Superior temporal gyrus (tissue), 1 donor: ENCODE results near the gene RAET1E.
"Not testable (repeated sequence)": the region's sequence is repeated elsewhere in the genome, so short reads cannot be mapped to it uniquely, and the experiment has no call there.

Experiments used
- DNase-seq: peaks from one replicate; pipeline ENCODE4 v3.0.0-alpha.2; 2016; ENCODE audit errors: extremely low spot score

The RAET1E gene

DNA sequence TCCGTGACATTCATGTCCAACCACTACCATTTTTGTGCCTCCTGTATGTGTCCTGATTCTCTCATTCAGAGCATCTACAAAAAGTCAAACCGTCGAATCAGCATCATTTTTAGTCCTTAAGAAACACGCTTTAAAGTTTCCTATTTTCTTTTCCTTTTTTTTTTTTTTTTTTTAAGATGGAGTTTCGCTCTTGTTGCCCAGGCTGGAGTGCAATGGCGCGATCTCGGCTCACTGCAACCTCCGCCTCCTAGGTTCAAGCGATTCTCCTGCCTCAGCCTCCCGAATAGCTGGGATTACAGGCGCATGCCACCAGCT lies 35.5 kb downstream of the RAET1E start:
- DNase-seq, result not testable (repeated sequence)

- DNase-seq, result no peak
Observed at GRCh38 chr6:149861603-149862423, 36.1 kb downstream of the RAET1E start.

DNA sequence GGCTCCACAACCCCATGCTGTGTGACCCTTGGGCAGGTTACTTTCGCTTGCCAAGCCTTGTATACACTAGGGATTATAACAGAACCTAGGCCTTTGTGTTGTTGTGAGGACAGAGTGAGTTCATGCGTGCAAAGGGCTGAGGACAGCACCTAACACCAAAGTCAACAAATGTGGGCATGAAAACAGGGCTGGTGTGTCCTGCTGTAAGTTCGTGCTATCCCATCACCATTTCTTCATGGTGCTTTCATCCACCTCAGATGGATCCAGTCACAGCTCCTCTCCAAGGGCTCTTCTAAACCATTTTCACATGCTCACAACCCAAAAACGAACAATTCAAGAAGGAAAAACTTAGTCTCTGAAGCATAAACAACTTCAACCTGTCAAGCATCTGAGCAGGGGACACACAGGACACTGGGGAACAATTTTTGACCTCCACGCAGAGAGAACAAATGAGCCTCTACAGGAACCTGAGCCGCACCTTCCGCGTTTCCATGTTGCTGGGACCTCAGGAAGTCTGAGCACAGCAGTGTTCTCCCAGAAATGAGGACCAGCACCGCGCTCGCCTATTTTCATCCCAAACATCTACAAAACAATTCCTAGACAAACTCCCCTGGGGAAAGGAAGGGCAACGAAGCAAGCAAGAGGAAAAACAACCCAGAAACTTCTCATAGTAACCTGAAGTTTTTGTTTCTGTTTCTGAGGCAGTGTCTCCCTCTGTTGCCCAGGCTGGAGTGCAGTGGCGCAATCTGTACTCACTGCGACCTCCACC lies 36.9 kb downstream of the RAET1E start:
- DNase-seq, result no peak

DNA sequence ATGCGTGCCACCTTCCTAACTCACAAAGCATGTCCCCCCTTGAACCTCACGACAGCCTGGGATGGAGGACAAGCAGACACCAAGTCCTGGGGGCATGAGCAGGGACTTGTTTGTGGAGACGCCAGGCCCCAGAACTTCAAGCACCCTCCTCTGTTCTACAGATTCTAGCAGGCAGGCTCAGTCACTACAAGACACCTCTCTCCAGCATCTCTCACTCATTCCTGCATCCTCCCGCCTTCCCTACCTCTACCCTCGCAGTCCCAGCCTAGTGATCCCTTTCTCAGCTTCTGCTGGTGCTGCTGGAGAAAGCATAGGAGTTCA lies 37.4 kb downstream of the RAET1E start:
- no peak for DNase-seq

GRCh38 chr6:149859938-149860337 lies 38.0 kb downstream of the RAET1E start:
- DNase-seq, result no peak

DNA sequence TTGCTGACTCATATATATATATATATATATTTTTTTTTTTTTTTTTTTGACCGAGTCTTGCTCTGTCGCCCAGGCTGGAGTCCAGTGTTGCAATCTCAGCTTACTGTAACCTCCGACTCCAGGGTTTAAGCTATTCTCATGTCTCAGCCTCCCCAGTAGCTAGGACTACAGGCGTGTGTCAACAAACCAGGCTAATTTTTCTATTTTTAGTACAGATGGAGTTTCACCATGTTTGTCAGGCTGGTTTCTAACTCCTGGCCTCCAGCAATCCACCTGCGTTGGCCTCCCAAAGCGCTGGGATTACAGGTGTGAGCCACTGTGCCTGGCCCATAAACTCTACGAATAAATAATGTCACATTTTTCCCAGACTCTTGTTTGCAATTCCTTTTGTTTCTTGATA lies 38.5 kb downstream of the RAET1E start:
- no peak for DNase-seq

DNA sequence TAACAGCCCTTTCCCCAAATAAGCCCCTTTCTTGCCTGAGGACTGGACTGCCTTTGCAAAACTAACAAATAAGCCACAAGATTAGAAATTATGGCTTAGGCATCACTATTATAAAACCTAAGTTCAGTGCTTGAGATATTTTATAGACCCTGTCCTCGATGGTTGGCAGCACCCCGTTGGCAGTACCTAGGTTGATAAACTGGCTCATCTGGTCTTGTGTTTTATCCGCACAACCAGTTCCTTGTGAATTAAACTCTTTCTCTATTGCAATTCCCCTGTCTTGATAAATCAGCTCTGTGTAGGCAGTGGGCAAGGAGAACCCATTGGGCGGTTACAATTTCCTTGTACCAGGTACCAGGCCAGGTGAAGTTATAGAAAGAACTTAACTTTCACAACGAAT lies 40.4 kb downstream of the RAET1E start:
- DNase-seq, result no peak

DNA sequence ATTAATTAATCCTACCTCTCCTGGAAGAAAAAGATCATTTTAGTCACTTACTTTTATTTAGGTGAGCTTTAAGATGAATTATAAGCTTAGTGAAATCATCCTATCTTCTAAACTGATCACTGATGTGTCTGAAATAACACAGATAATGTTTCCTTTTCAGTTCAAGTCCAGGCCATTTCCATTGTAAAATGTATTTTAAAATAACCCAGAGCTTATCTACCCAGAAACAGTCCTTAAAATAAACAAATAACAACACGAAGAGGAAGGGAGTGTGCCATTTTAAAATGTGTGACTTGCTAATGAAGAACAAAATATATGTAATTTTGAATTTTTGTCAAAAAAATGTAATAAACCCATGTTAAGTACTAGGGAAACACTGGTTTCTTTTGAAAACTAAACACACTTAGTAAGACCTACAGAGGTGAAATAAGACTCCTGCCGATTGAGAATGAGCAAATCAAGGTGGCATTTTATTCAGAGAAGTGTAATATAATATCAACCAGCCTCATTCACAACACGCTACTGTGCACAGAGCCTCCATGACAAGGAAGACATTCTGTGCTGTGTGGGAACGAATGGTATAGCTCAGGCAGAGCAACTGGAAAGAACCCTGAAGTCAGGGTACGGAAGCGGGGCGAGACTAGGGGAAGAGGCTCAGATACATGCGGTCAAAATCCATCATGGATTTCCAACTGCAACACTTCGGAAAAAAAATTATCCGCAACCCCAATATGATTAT lies 41.5 kb downstream of the RAET1E start:
- no peak for DNase-seq

DNA sequence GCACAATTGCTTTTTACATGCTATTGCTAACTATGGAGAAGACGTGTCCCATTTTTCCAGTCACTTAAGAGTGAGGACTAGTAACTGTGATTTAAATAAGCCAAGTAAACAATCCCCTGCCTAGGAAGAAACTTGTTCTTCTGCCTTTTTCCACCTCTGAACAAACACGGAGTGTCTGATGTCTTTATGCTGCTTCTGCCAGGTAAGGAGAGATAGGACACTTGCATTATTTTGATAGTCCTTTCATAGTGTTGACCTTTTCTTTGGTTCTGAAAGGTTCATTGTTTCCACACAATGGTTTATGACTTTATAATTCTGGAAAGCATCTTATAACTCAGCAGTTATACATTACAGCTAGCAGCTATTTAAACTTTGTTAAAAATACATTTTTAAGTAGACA lies 42.2 kb downstream of the RAET1E start:
- no peak for DNase-seq

GRCh38 chr6:149855040-149855654 lies 42.8 kb downstream of the RAET1E start:
- no peak for DNase-seq

DNA sequence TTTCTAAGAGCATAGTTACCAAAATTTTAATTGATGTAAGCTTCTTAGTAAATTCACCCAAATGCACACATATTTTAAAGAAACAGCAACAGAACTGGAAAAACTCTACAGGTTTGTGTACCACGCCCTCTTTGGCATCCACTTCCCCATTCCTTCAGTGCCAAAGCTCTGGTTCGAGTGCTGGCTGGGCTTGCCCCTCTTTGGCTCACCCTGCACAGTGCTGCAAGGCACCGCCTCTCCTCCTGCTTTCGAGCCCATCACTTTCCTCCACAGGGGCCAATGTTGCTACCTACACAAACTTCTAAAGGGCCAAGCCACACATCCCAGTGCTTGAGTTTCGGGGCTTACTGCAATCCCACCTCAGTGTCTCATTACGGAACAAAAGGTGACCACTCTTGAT lies 43.4 kb downstream of the RAET1E start:
- no peak for DNase-seq

DNA sequence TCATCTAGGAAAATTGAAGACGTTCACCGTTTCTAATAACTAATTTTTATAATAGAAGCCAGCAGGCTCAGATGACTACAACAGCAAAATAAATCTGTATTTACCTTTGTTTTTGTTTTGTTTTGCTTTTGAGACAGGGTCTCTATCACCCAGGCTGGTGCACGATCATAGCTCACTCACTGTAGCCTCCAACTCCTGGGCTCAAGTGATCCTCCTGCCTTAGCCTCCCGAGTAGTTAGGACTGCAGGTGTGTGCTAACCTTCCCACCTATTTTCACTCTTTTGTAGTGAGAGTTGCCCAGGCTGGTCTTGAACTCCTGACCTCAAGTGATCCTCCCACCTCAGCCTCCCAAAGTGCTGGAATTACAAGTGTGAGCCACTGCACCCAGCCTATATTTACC lies 43.9 kb downstream of the RAET1E start:
- not testable (repeated sequence) for DNase-seq

- DNase-seq, result no peak
Observed at GRCh38 chr6:149852881-149853280, 45.0 kb downstream of the RAET1E start.

DNA sequence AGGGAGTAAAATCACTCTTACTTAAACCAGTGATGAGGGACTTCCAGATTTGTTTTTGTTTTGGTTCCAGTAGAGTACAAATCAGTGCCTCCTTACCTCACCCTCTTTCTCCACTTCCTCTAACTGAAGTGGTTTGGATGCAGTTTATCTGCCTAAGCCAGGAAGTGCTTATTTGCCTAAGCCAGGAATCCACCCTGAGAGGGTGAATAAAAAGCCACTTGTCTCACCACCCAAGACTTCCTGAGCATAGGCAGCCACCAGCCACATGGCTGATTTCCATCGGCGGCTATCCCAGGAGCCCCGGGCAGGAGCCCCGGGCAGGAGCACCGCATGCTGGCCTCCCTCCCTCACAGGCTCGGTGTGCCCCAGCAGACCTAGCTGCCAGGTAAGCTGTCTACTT lies 45.7 kb downstream of the RAET1E start:
- DNase-seq, result no peak

DNA sequence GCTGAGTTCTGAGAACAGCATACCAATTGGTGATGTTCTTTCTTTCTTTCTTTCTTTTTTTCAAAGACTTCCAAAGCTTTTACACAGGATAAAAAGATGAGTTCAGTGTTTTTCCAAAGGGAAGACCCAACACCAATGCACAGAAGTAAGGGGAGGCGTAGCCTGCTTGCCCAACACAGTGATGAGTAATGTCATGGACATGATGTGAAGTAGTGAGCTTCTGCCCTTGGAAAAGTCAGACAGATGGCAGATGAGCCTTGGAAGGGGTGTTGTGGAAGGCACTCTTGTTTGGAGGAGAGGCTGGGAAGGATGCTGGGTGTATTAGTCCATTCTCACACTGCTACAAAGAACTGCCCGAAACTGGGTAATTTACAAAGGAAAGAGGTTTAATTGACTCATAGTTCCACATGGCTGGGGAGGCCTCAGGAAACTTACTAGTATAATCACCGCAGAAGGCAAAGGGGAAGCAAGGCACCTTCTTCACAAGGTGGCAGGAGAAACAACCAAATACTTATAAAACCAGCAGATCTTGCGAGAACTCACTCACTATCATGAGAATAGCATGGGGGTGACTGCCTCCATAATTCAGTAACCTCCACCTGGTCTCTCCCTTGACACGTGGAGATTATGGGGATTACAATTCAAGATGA lies 46.3 kb downstream of the RAET1E start:
- DNase-seq, result no peak

DNA sequence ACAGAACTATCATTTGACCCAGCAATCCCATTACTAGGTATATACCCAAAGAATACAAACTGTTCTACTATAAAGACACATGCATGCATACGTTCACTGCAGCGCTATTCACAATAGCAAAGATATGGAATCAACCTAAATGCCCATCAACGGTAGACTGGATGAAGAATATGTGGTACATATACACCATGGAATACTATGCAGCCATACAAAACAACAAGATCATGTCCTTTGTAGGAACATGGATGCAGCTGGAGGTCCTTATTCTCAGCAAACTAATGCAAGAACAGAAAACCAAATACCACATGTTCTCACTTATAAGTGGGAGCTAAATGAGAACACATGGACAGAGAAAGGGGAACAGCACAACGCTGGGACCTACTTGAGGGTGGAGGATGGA lies 49.6 kb downstream of the RAET1E start:
- DNase-seq, result not testable (repeated sequence)
